ENCODE results near the gene OLIG2. TPM values are rescaled to one million over a fixed set of nuclear protein-coding genes. Genes with fewer than 3 reads are reported as not detected.

The OLIG2 gene
- total RNA-seq, 3 donors from 2014 or later (not counting 1 experiment from before 2014, with no cell fraction given): not detected

- Histone ChIP-seq H3K4me1 (ENCODE audit: control insufficient read depth, insufficient read depth, low read length) (peaks cover 22% of the 10 kb centered on the region), H3K36me3 (ENCODE audit: control insufficient read depth, insufficient read depth, low read length) (no peaks in the 10 kb centered on the region), H3K9me3 (ENCODE audit: control insufficient read depth, insufficient read depth, low read length) (no peaks in the 10 kb centered on the region), H3K4me3 (ENCODE audit: low read length) (no peak overlapping the region), H3K27me3 (ENCODE audit: control insufficient read depth, insufficient read depth, low read length) (peaks cover 32% of the 10 kb centered on the region), H3K27ac (ENCODE audit: low read length) (no peak overlapping the region)
- no peaks in the 10 kb centered on the region for H3K36me3 Mint-ChIP-seq
- intact Hi-C loops (cut with micrococcal nuclease): no loop called here
- TF ChIP-seq CTCF (IDR thresholded peaks at IDR 0.05): no peak
- H3K27me3 Mint-ChIP-seq (ENCODE audit: low read depth in 2 of 2): peaks cover 60 to 64% of the 10 kb centered on the region in 2 donors
- H3K4me3 Mint-ChIP-seq: no peak overlapping the region
- ATAC-seq: no peak
- no peak for DNase-seq
- 75% methylated on average over 7 of the region's 7 CpGs for WGBS (ENCODE audit: insufficient coverage)
- H3K27ac Mint-ChIP-seq: no peak overlapping the region
- H3K9me3 Mint-ChIP-seq: no peaks in the 10 kb centered on the region
- H3K4me1 Mint-ChIP-seq: peaks cover 8 to 12% of the 10 kb centered on the region in 2 donors
Measured at GRCh38 chr21:33067043-33067442, 41.3 kb downstream of the OLIG2 start.

GRCh38 chr21:33067457-33067856 is 41.7 kb downstream of the OLIG2 start:
- no peaks in the 10 kb centered on the region for H3K36me3 Mint-ChIP-seq
- peaks cover 36% of the 10 kb centered on the region for H3K27me3 ChIP-seq (ENCODE audit: control insufficient read depth, insufficient read depth, low read length)

GRCh38 chr21:33069243-33069642 is 43.5 kb downstream of the OLIG2 start:
- Histone ChIP-seq H3K9me3 (ENCODE audit: control insufficient read depth, insufficient read depth, low read length) (no peaks in the 10 kb centered on the region), H3K4me3 (ENCODE audit: low read length) (no peak overlapping the region), H3K4me1 (ENCODE audit: control insufficient read depth, insufficient read depth, low read length) (peaks cover 22% of the 10 kb centered on the region), H3K27ac (ENCODE audit: low read length) (no peak overlapping the region), H3K27me3 (ENCODE audit: control insufficient read depth, insufficient read depth, low read length) (peaks cover 49% of the 10 kb centered on the region), H3K36me3 (ENCODE audit: control insufficient read depth, insufficient read depth, low read length) (no peaks in the 10 kb centered on the region)
- intact Hi-C loops (cut with micrococcal nuclease): no loop called here
- Mint-ChIP-seq H3K27me3 (ENCODE audit: low read depth in 2 of 2) (peaks cover 67 to 70% of the 10 kb centered on the region in 2 donors), H3K4me1 (peaks cover 9 to 15% of the 10 kb centered on the region in 2 donors), H3K36me3 (no peaks in the 10 kb centered on the region), H3K4me3 (peak overlapping the region; percentile 61), H3K27ac (no peak overlapping the region), H3K9me3 (no peaks in the 10 kb centered on the region)
- WGBS (ENCODE audit: insufficient coverage): 64% methylated on average over 4 of the region's 5 CpGs
- no peak for DNase-seq
- no peak for TF ChIP-seq CTCF (IDR thresholded peaks at IDR 0.05)
- ATAC-seq: no peak

More at GRCh38 chr21:33067457-33067856, 41.7 kb downstream of the OLIG2 start:
- no peaks in the 10 kb centered on the region for H3K9me3 ChIP-seq (ENCODE audit: control insufficient read depth, insufficient read depth, low read length)
- Mint-ChIP-seq H3K27ac (no peak overlapping the region), H3K27me3 (ENCODE audit: low read depth in 2 of 2) (peaks cover 64 to 68% of the 10 kb centered on the region in 2 donors), H3K4me1 (peaks cover 9 to 15% of the 10 kb centered on the region in 2 donors), H3K9me3 (no peaks in the 10 kb centered on the region), H3K4me3 (no peak overlapping the region)
- intact Hi-C loops (cut with micrococcal nuclease): no loop called here
- H3K36me3 ChIP-seq (ENCODE audit: control insufficient read depth, insufficient read depth, low read length): no peaks in the 10 kb centered on the region
- no peak overlapping the region for H3K4me3 ChIP-seq (ENCODE audit: low read length)
- H3K4me1 ChIP-seq (ENCODE audit: control insufficient read depth, insufficient read depth, low read length): peaks cover 22% of the 10 kb centered on the region
- WGBS (ENCODE audit: insufficient coverage): 4% methylated on average over 4 of the region's 4 CpGs
- no peak overlapping the region for H3K27ac ChIP-seq (ENCODE audit: low read length)
- ATAC-seq: no peak
- no peak for TF ChIP-seq CTCF (IDR thresholded peaks at IDR 0.05)
- DNase-seq: no peak

- no peak overlapping the region for H3K27ac ChIP-seq (ENCODE audit: low read length)
- peaks cover 49% of the 10 kb centered on the region for H3K27me3 ChIP-seq (ENCODE audit: control insufficient read depth, insufficient read depth, low read length)
Measured at GRCh38 chr21:33069645-33069993, 43.9 kb downstream of the OLIG2 start.

More at GRCh38 chr21:33069645-33069993, 43.9 kb downstream of the OLIG2 start:
- TF ChIP-seq CTCF (IDR thresholded peaks at IDR 0.05): no peak
- intact Hi-C loops (cut with micrococcal nuclease): no loop called here
- Mint-ChIP-seq H3K9me3 (no peaks in the 10 kb centered on the region), H3K4me3 (peak overlapping the region; percentile 70), H3K36me3 (no peaks in the 10 kb centered on the region), H3K27me3 (ENCODE audit: low read depth in 2 of 2) (peaks cover 64 to 67% of the 10 kb centered on the region in 2 donors), H3K27ac (no peak overlapping the region), H3K4me1 (peaks cover 9 to 15% of the 10 kb centered on the region in 2 donors)
- Histone ChIP-seq H3K4me3 (ENCODE audit: low read length) (no peak overlapping the region), H3K4me1 (ENCODE audit: control insufficient read depth, insufficient read depth, low read length) (peaks cover 22% of the 10 kb centered on the region), H3K9me3 (ENCODE audit: control insufficient read depth, insufficient read depth, low read length) (no peaks in the 10 kb centered on the region), H3K36me3 (ENCODE audit: control insufficient read depth, insufficient read depth, low read length) (no peaks in the 10 kb centered on the region)
- ATAC-seq (no peak), DNase-seq (no peak)
- WGBS (ENCODE audit: insufficient coverage): 2% methylated on average over 11 of the region's 11 CpGs

All from natural killer cell (primary cell).